Caco-2 (cell line): ENCODE data around the gene CLCN1. TPM values are rescaled to one million over a fixed set of nuclear protein-coding genes. Genes with fewer than 3 reads are reported as not detected.
A peak's percentile ranks its signal among the peaks of the same experiment; 100 is the strongest.

ENCODE experiments used
- BruUV-seq: library from RNA; stranded (reverse); fragments of 400-500 nt; replicated peaks from 2 replicates; lab custom pipeline; 2021; lab: Mats Ljungman, UMichigan
- CTCF ChIA-PET: fragments of 300-600 bp; sonication (Branson Sonifier 250); formaldehyde crosslinking; loops from one replicate; lab custom pipeline; 2022; ENCODE audit warnings: antibody characterized with exemption; lab: Charles Lee
- POLR2A ChIA-PET: fragments of 300-600 bp; sonication (Branson Sonifier 250); formaldehyde crosslinking; loops from one replicate; lab custom pipeline; 2022; ENCODE audit warnings: antibody characterized with exemption; lab: Charles Lee
- DNase-seq, 2 experiments: peaks; one replicate each; pipeline versions ENCODE4 v3.0.0 to v3.0.0-alpha.2; 2020 to 2022
- H3K27me3 ChIP-seq: replicated peaks from 2 replicates; pipeline ENCODE4 v1.6.0; 2011; ENCODE audit warnings: low read length; ENCODE audit not compliant: control insufficient read depth, insufficient read depth
- H3K36me3 ChIP-seq: 2 replicates; pipeline ENCODE4 v1.5.1; 2011; ENCODE audit warnings: low read length; ENCODE audit not compliant: control insufficient read depth, insufficient read depth
- H3K4me1 ChIP-seq: fragments of 250-450 bp; sonication (Bioruptor Pico); 2 replicates; pipeline ENCODE4 v1.5.1; 2020; ENCODE audit warnings: mild to moderate bottlenecking
- H3K4me3 ChIP-seq: 2 replicates; pipeline ENCODE4 v1.5.1; 2011; ENCODE audit warnings: low read depth, mild to moderate bottlenecking, control low read depth, low read length
- H3K9me3 ChIP-seq: fragments of 250-450 bp; sonication (Bioruptor Pico); 2 replicates; pipeline ENCODE4 v1.5.1; 2020; ENCODE audit warnings: mild to moderate bottlenecking, moderate library complexity
- H3K27ac Mint-ChIP-seq: one replicate; pipeline ENCODE4 v1.8.0; 2022; ENCODE audit warnings: mixed read lengths; ENCODE audit not compliant: unreplicated experiment
- H3K27me3 Mint-ChIP-seq: one replicate; pipeline ENCODE4 v1.8.0; 2022; ENCODE audit warnings: mixed read lengths; ENCODE audit not compliant: insufficient read depth, unreplicated experiment
- H3K36me3 Mint-ChIP-seq: one replicate; pipeline ENCODE4 v1.8.0; 2022; ENCODE audit warnings: mild to moderate bottlenecking, mixed read lengths; ENCODE audit not compliant: insufficient read depth, unreplicated experiment
- H3K4me1 Mint-ChIP-seq: one replicate; pipeline ENCODE4 v1.8.0; 2022; ENCODE audit warnings: low read depth, mixed read lengths; ENCODE audit not compliant: unreplicated experiment
- H3K4me3 Mint-ChIP-seq: one replicate; pipeline ENCODE4 v1.8.0; 2022; ENCODE audit warnings: mild to moderate bottlenecking, moderate library complexity, mixed read lengths; ENCODE audit not compliant: unreplicated experiment
- H3K9me3 Mint-ChIP-seq: one replicate; pipeline ENCODE4 v1.8.0; 2022; ENCODE audit warnings: mixed read lengths; ENCODE audit not compliant: unreplicated experiment
- intact Hi-C: fragments of 100-400 bp; cut with micrococcal nuclease; formaldehyde crosslinking; loops from one replicate; pipeline ENCODE4 v1.10.0; 2022; ENCODE audit not compliant: unreplicated experiment
- total RNA-seq: library from RNA; stranded (reverse); gene quantifications from 2 replicates; pipeline ENCODE4 v1.2.3, GENCODE V29; 2022
- TF ChIP-seq, protein P1 (sequence below), 2 experiments: fragments of 200-600 bp in 1 of 2; IDR thresholded peaks; 1 replicate in 1 of 2; 2 replicates in 1 of 2; pipeline versions ENCODE4 v1.5.1 to v1.8.0; 2011 to 2022; ENCODE audit warnings: antibody characterized with exemption in 1 of 2, control low read depth in 1 of 2, inconsistent platforms in 1 of 2, low read depth in 1 of 2, low read length in 1 of 2, mild to moderate bottlenecking in 1 of 2, moderate library complexity in 1 of 2; ENCODE audit not compliant: insufficient read depth in 1 of 2, severe bottlenecking in 1 of 2, unreplicated experiment in 1 of 2

Gene CLCN1
- total RNA-seq, 1 experiment from 2014 or later = 1.9 TPM

DNA sequence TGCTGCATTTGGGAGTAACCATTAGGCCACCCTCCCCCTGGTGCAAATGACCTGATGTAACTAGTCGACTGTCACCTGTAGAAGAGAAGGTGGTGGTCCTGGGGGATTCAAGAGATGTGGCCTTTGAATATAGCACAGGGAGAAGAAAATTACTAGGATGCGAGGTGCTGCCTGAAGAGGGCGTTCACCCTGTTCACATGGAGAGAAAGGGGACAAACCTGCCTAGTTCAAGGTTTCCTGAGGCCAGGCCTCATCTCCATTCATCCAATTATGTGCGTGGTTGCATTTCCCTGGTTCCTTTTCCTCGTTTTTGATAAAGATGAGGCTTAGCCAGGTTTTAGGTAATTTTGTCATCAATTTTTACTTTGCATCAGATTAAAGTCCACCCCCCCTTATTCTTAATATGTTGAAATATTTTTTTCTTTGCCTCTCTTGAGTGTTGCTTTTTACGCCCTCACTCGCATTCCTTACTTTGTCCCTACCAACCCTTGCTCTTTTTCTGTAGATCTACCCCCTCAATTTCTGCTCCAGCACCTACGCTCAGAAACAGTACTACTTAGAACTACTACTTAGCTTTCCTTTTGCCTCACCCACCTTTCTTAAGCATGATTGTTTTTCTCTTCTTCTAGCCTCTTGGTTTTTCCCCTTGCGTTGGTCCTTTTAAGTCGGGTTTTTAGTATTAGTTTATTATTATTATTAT lies 13.7 kb downstream of the CLCN1 start:
- intact Hi-C loops = no loop called here
- Mint-ChIP-seq H3K4me1 (no peaks in the 10 kb centered on the region), H3K27me3 (no peaks in the 10 kb centered on the region), H3K9me3 (no peaks in the 10 kb centered on the region), H3K36me3 (no peaks in the 10 kb centered on the region), H3K4me3 (no peak overlapping the region), H3K27ac (peak overlapping the region; percentile 6)
- no TSS peak for BruUV-seq
- Histone ChIP-seq H3K4me3 (no peak overlapping the region), H3K4me1 (no peaks in the 10 kb centered on the region), H3K9me3 (no peaks in the 10 kb centered on the region), H3K36me3 (no peaks in the 10 kb centered on the region), H3K27me3 (no peaks in the 10 kb centered on the region)
- DNase-seq = no peak
- TF ChIP-seq, protein P1, sequence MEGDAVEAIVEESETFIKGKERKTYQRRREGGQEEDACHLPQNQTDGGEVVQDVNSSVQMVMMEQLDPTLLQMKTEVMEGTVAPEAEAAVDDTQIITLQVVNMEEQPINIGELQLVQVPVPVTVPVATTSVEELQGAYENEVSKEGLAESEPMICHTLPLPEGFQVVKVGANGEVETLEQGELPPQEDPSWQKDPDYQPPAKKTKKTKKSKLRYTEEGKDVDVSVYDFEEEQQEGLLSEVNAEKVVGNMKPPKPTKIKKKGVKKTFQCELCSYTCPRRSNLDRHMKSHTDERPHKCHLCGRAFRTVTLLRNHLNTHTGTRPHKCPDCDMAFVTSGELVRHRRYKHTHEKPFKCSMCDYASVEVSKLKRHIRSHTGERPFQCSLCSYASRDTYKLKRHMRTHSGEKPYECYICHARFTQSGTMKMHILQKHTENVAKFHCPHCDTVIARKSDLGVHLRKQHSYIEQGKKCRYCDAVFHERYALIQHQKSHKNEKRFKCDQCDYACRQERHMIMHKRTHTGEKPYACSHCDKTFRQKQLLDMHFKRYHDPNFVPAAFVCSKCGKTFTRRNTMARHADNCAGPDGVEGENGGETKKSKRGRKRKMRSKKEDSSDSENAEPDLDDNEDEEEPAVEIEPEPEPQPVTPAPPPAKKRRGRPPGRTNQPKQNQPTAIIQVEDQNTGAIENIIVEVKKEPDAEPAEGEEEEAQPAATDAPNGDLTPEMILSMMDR (IDR thresholded peaks at IDR 0.05; ENCODE audit: insufficient read depth in 1 of 2, low read depth in 1 of 2, low read length in 1 of 2, severe bottlenecking in 1 of 2, unreplicated experiment in 1 of 2) = no peak
- ChIA-PET CTCF (no interaction called here), POLR2A (no interaction called here)

DNA sequence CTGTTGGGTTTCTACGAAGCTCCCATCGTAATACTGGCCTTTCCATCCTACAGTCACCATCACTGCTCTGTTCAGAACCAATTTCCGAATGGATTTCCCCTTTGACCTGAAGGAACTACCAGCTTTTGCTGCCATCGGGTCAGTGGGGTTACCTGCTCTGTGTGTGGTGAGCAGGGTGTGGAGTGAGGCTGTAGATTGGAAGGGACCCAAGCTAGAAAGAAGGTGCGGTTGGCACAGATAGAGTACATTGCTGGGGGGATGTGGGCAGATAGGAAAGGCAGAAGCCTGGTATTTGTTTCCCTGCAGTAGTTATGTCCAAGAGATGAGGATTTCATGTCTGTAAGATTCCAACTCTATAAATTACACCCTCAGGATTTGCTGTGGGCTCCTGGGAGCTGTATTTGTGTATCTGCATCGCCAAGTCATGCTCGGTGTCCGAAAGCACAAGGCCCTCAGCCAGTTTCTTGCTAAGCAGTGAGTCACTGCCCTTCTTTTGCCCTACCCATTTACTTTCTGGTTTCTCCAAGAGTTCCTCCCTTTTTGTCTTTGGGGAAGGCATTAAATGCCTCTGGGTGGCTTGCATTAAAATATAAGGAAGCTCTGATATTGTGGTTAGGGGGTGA lies 15.4 kb downstream of the CLCN1 start:
- no peak for DNase-seq
- no peaks in the 10 kb centered on the region for H3K36me3 Mint-ChIP-seq

DNA sequence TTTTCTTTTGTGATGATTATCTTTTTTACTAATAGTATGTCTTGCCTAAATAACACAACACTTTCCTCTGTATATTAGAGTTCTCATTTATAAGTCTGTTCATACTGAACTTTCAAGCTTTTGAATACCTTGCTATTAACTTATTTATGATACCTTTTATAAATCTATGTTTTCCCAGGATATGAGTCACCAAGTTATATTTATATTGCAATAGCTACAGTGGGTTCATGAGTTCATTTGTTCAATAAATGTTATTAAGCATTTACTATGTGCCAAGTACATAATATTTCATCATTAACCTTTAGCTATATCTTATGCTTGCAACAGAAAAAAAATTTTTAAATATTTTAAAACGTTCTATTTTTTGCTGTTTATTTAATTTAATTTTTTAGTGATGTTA lies 18.3 kb downstream of the CLCN1 start:
- Mint-ChIP-seq H3K4me1 (no peaks in the 10 kb centered on the region), H3K27ac (no peak overlapping the region), H3K27me3 (no peaks in the 10 kb centered on the region), H3K36me3 (no peaks in the 10 kb centered on the region), H3K9me3 (no peaks in the 10 kb centered on the region), H3K4me3 (no peak overlapping the region)
- intact Hi-C loops = no loop called here
- Histone ChIP-seq H3K27me3 (no peaks in the 10 kb centered on the region), H3K9me3 (no peaks in the 10 kb centered on the region), H3K4me1 (no peaks in the 10 kb centered on the region), H3K4me3 (no peak overlapping the region), H3K36me3 (no peaks in the 10 kb centered on the region)
- TF ChIP-seq, protein P1 (IDR thresholded peaks at IDR 0.05; ENCODE audit: insufficient read depth in 1 of 2, low read depth in 1 of 2, low read length in 1 of 2, severe bottlenecking in 1 of 2, unreplicated experiment in 1 of 2) = no peak
- no peak for DNase-seq
- POLR2A ChIA-PET = no interaction called here
- CTCF ChIA-PET = interaction anchor here (0.7 to 1.0 kb wide), 2 partner anchors 11 to 46 kb away, joined by 3 to 4 read pairs; no protein-coding TSS in a partner anchor
- no TSS peak for BruUV-seq

More for the DNA sequence above, 15.4 kb downstream of the CLCN1 start:
- Mint-ChIP-seq H3K27me3 (no peaks in the 10 kb centered on the region), H3K9me3 (no peaks in the 10 kb centered on the region), H3K4me1 (no peaks in the 10 kb centered on the region), H3K4me3 (no peak overlapping the region), H3K27ac (no peak overlapping the region)
- ChIA-PET CTCF (no interaction called here), POLR2A (no interaction called here)
- Histone ChIP-seq H3K27me3 (no peaks in the 10 kb centered on the region), H3K9me3 (no peaks in the 10 kb centered on the region), H3K36me3 (no peaks in the 10 kb centered on the region), H3K4me3 (no peak overlapping the region), H3K4me1 (no peaks in the 10 kb centered on the region)
- TF ChIP-seq, protein P1 (IDR thresholded peaks at IDR 0.05; ENCODE audit: insufficient read depth in 1 of 2, low read depth in 1 of 2, low read length in 1 of 2, severe bottlenecking in 1 of 2, unreplicated experiment in 1 of 2) = no peak
- intact Hi-C loops = no loop called here
- BruUV-seq = no TSS peak
